Neutrophil (primary cell): ENCODE data around the gene ZNF492.

Experiments used
- H3K27ac ChIP-seq: fragments of 200-600 bp; sonication (generic); 2 replicates; pipeline ENCODE4 v1.5.1; 2016; ENCODE audit warnings: mild to moderate bottlenecking, moderate library complexity
- H3K27me3 ChIP-seq: fragments of 200-600 bp; sonication (generic); 2 replicates; pipeline ENCODE4 v1.6.0; 2016; ENCODE audit warnings: mild to moderate bottlenecking
- H3K36me3 ChIP-seq: fragments of 200-600 bp; sonication (generic); 2 replicates; pipeline ENCODE4 v1.5.1; 2017
- H3K4me1 ChIP-seq, 2 experiments: fragments of 200-600 bp in 1 of 2; sonication (generic) in 1 of 2; 1 replicate in 1 of 2; 2 replicates in 1 of 2; pipeline versions ENCODE4 v1.5.1 to v1.6.1; 2013 to 2016; ENCODE audit warnings: low read depth in 1 of 2, low read length in 1 of 2, mild to moderate bottlenecking in 1 of 2, moderate library complexity in 1 of 2; ENCODE audit not compliant: control insufficient read depth in 1 of 2, insufficient read depth in 1 of 2
- H3K4me3 ChIP-seq, 2 experiments: fragments of 200-600 bp in 1 of 2; sonication (generic) in 1 of 2; 1 replicate in 1 of 2; 2 replicates in 1 of 2; pipeline ENCODE4 v1.5.1; 2013 to 2016; ENCODE audit warnings: low read depth in 1 of 2, low read length in 1 of 2, mild to moderate bottlenecking in 1 of 2, moderate library complexity in 1 of 2
- H3K9me3 ChIP-seq: fragments of 200-600 bp; sonication (generic); 2 replicates; pipeline ENCODE4 v1.5.1; 2016
- CTCF ChIP-seq: fragments of 200-600 bp; sonication (generic); IDR thresholded peaks from 2 replicates; pipeline ENCODE4 v1.5.1; 2016; ENCODE audit warnings: antibody characterized with exemption

ZNF492 gene

GRCh38 chr19:22708983-22709382 is 74.9 kb downstream of the ZNF492 start:
- no peaks in the 10 kb centered on the region for H3K4me1 ChIP-seq
- H3K9me3 ChIP-seq: peaks cover 8% of the 10 kb centered on the region
- no peaks in the 10 kb centered on the region for H3K27me3 ChIP-seq
- no peaks in the 10 kb centered on the region for H3K36me3 ChIP-seq
- no peak overlapping the region for H3K27ac ChIP-seq
- TF ChIP-seq CTCF: no peak
- H3K4me3 ChIP-seq: no peak overlapping the region
